Transverse colon (tissue), 4 donors: ENCODE results near the gene KCNG4.

Source experiments
- EP300 ChIP-seq: sonication (generic); formaldehyde crosslinking; IDR thresholded peaks from one replicate; pipeline ENCODE4 v1.6.1; 2017; ENCODE audit warnings: antibody characterized with exemption, low read depth
- POLR2A ChIP-seq: fragments of 450-650 bp; IDR thresholded peaks from one replicate; pipeline ENCODE4 v1.6.1; 2016; ENCODE audit warnings: antibody characterized with exemption, mild to moderate bottlenecking, moderate library complexity
- POLR2AphosphoS5 ChIP-seq, 3 donors: sonication (generic); formaldehyde crosslinking; IDR thresholded peaks; one replicate each; pipeline ENCODE4 v1.6.1; 2016; ENCODE audit warnings: antibody characterized with exemption in 3 of 3
- TF ChIP-seq, protein P1 (sequence below), 5 experiments: fragments of 200-600 bp in 3 of 5; fragments of 450-650 bp in 2 of 5; sonication (generic) in 3 of 5; IDR thresholded peaks; 1 replicate in 2 of 5; 2 replicates in 3 of 5; pipeline ENCODE4 v1.5.1; 2016 to 2017; ENCODE audit warnings: antibody characterized with exemption in 5 of 5, inconsistent platforms in 3 of 5, mild to moderate bottlenecking in 2 of 5, moderate library complexity in 1 of 5

DNA sequence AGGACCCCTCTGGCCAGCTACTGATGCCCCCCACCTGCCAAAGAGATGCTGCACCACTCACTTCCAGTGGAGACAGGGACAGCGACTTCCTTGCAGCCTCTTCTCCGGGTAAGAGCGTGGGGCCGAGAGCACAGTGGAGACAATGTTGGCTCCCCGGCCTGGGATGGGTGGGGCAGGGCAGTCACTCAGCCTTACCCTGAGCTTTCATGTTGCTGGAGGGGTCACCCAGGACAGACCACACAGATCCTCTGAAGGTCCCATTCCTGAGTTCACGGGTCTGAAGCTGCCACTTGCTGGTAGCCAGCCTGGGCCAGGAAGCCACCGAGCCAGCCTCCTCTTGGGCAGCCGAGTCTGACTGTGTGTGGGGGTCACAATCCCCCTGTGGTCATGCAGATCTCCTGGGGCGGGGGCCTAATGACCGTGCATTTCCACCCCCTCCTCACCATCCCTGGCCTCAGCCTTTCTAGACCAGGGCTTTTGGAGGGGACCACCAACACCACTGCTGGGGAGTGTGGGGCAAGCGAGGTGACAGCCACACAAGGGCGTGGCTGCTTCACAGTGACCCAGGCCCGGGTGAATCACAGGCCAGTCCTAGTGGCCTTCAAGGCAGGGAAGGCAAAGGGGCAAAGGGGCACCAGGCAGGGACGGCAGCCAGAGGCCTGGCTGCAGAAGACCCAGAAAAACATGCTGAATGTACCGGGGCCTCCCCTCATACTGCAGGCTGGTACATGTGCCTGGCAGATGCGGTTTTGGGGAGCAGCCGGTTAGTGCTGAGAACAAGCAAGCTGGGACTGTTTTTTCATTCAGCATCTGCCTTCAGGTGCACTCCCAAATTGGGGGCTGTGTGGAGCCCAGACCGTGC, 63.4 kb downstream of the KCNG4 start:
- TF ChIP-seq POLR2AphosphoS5 (IDR thresholded peaks at IDR 0.05) = no peak
- TF ChIP-seq POLR2A = no peak
- TF ChIP-seq, protein P1, sequence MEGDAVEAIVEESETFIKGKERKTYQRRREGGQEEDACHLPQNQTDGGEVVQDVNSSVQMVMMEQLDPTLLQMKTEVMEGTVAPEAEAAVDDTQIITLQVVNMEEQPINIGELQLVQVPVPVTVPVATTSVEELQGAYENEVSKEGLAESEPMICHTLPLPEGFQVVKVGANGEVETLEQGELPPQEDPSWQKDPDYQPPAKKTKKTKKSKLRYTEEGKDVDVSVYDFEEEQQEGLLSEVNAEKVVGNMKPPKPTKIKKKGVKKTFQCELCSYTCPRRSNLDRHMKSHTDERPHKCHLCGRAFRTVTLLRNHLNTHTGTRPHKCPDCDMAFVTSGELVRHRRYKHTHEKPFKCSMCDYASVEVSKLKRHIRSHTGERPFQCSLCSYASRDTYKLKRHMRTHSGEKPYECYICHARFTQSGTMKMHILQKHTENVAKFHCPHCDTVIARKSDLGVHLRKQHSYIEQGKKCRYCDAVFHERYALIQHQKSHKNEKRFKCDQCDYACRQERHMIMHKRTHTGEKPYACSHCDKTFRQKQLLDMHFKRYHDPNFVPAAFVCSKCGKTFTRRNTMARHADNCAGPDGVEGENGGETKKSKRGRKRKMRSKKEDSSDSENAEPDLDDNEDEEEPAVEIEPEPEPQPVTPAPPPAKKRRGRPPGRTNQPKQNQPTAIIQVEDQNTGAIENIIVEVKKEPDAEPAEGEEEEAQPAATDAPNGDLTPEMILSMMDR (IDR thresholded peaks at IDR 0.05) = no peak
- TF ChIP-seq EP300 = no peak
